ENCODE measurements around the gene RNF150.

RNF150 gene

DNA sequence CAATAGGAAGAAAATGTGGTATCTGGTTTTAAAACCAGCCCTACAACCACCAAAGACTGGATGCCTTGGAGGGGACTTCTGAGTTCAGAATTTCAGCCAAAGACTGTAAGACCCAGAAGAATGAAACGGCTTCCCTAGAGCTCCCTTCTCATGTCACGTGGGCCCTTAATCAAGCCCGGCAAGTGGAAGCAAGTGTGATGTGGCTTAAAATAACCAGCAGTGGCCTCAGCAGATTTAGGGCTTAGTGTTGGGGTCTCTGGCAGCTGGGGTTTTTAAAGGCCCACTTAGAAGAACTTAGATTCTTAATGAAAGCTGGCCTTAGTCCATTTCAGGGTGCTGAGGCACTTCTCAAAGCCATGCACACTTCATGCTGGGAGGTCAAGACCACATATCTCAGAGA lies 265.9 kb downstream of the RNF150 start:
- H3K27ac Mint-ChIP-seq (ENCODE audit: low read depth) = no peak overlapping the region
- H3K36me3 Mint-ChIP-seq (ENCODE audit: insufficient read depth) = no peaks in the 10 kb centered on the region
- ATAC-seq (replicated peaks; ENCODE audit: extremely low read depth, poor library complexity, severe bottlenecking) (no peak), DNase-seq (ENCODE audit: low spot score in 2 of 2) (no peak)
- no peak overlapping the region for H3K4me3 Mint-ChIP-seq
- peaks cover 39% of the 10 kb centered on the region for H3K27me3 Mint-ChIP-seq
- no peaks in the 10 kb centered on the region for H3K9me3 Mint-ChIP-seq
- peaks cover 12% of the 10 kb centered on the region for H3K4me1 Mint-ChIP-seq

DNA sequence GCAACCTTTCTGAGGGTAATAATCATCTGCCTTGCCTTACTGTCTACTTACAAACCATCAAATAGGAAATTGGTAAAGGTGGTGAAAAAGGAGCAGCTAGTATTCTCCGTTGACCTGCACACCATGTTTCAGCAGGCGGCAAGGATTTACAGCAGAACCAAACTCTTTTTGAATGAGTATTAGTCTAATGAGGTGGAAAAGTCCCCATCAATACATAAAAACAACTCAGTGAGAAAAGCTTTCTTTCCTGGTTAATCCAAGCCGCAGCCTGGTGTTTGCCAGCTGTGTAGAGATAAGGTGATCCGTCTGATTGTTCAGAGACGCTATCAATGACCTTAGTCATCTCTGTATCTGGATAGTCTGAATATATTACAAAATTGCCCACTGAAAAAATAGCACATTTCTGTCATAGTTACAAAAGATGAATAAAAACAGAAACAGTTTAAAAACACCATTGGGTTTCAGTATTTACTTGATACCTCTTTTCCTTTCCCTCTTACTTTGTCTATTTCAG lies 266.7 kb downstream of the RNF150 start:
- Mint-ChIP-seq H3K4me1 (peaks cover 14% of the 10 kb centered on the region), H3K9me3 (no peaks in the 10 kb centered on the region), H3K27ac (ENCODE audit: low read depth) (no peak overlapping the region), H3K36me3 (ENCODE audit: insufficient read depth) (no peaks in the 10 kb centered on the region), H3K27me3 (peaks cover 47% of the 10 kb centered on the region), H3K4me3 (no peak overlapping the region)
- ATAC-seq (replicated peaks; ENCODE audit: extremely low read depth, poor library complexity, severe bottlenecking) (no peak), DNase-seq (ENCODE audit: low spot score in 2 of 2) (no peak)

DNA sequence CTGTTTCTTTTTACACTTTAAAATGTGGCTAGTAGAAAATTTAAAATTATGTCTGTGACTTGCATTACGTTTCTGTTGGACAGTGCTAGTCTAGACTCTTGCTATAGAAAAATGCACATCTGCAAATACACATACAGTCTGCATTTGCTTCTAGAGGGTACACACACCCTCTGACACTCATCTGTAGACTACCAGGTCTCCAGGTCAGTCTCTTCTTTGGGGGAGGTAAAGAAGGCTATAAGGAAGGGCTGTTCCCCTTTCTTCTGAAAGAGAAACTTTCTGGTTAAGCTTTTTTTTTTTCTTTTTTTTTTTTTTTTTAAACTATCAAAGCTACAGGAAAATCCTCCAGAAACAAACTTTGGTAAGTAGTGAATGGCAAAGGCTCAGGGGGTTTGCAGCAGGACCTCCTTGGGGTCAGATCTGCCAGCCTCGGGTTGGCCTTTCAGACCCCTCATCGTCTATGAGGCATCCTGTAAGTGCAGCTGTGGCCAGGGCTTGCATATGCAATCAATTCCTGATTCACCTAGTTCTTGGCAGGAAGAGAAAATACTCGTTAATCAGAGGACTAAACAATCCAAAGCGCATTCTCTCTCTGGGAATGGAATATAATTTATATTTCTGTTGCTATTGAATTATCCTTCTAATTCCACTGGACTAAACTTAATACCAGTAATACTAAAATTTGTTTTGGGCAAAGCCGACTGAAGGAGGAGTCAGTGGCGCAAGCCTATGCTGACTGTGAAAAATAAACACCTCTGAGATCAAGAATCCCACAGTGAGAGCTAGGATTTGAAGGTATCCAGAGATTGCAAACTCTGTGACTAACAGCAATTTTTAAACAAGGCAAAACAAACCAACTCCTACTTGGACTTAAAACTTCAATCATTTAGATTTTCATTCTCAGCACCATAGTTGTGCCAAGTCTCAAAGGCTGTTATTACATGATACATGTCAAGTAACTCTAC lies 267.7 kb downstream of the RNF150 start:
- H3K9me3 Mint-ChIP-seq = no peaks in the 10 kb centered on the region
- H3K4me1 Mint-ChIP-seq = peaks cover 14% of the 10 kb centered on the region
- peaks cover 40% of the 10 kb centered on the region for H3K27me3 Mint-ChIP-seq
- ATAC-seq (replicated peaks; ENCODE audit: extremely low read depth, poor library complexity, severe bottlenecking) = no peak
- DNase-seq (ENCODE audit: low spot score in 2 of 2) = no peak
- no peak overlapping the region for H3K27ac Mint-ChIP-seq (ENCODE audit: low read depth)
- no peaks in the 10 kb centered on the region for H3K36me3 Mint-ChIP-seq (ENCODE audit: insufficient read depth)
- no peak overlapping the region for H3K4me3 Mint-ChIP-seq

DNA sequence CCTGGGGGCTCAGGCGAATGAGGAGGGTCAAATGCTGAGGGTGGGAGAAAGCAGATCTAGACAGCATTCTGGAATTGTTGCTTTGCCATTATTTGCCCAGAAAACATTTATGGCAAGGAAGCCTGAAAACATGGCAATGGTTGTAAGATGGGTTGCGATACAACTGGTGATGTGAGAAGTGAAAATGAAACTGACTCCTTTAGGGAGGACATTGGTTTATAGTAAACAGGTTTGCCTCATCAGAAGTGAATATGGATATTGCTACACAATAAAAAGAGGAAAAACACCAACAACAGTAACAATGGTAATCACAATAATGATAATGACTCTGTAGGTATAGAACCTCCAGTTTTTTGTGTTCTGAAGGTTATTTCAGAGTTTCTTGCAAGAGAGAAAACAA lies 270.1 kb downstream of the RNF150 start:
- peak overlapping the region; percentile 46 for H3K4me3 Mint-ChIP-seq
- H3K27ac Mint-ChIP-seq (ENCODE audit: low read depth) = no peak overlapping the region

DNA sequence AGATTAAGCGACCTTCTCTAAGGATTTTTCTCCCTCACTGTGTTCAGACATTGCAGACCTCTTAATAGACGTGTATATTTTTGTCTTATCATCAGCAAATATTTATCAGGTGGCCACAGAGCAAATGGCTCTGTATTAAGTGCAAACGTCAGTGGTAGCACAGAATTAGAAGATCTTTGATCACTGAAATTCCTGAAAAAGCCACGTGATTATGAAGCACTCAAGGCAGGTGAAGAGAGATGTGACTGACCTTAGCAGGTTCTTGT lies 271.2 kb downstream of the RNF150 start:
- DNase-seq (ENCODE audit: low spot score in 2 of 2) (no peak), ATAC-seq (replicated peaks; ENCODE audit: extremely low read depth, poor library complexity, severe bottlenecking) (no peak)
- no peaks in the 10 kb centered on the region for H3K9me3 Mint-ChIP-seq
- peaks cover 39% of the 10 kb centered on the region for H3K27me3 Mint-ChIP-seq
- peaks cover 14% of the 10 kb centered on the region for H3K4me1 Mint-ChIP-seq
- H3K4me3 Mint-ChIP-seq = no peak overlapping the region
- no peaks in the 10 kb centered on the region for H3K36me3 Mint-ChIP-seq (ENCODE audit: insufficient read depth)
- H3K27ac Mint-ChIP-seq (ENCODE audit: low read depth) = no peak overlapping the region

More for the DNA sequence above, 270.1 kb downstream of the RNF150 start:
- H3K9me3 Mint-ChIP-seq = no peaks in the 10 kb centered on the region
- H3K4me1 Mint-ChIP-seq = peaks cover 14% of the 10 kb centered on the region
- H3K27me3 Mint-ChIP-seq = peaks cover 37% of the 10 kb centered on the region
- no peaks in the 10 kb centered on the region for H3K36me3 Mint-ChIP-seq (ENCODE audit: insufficient read depth)
- DNase-seq (ENCODE audit: low spot score in 2 of 2) (no peak), ATAC-seq (replicated peaks; ENCODE audit: extremely low read depth, poor library complexity, severe bottlenecking) (no peak)

DNA sequence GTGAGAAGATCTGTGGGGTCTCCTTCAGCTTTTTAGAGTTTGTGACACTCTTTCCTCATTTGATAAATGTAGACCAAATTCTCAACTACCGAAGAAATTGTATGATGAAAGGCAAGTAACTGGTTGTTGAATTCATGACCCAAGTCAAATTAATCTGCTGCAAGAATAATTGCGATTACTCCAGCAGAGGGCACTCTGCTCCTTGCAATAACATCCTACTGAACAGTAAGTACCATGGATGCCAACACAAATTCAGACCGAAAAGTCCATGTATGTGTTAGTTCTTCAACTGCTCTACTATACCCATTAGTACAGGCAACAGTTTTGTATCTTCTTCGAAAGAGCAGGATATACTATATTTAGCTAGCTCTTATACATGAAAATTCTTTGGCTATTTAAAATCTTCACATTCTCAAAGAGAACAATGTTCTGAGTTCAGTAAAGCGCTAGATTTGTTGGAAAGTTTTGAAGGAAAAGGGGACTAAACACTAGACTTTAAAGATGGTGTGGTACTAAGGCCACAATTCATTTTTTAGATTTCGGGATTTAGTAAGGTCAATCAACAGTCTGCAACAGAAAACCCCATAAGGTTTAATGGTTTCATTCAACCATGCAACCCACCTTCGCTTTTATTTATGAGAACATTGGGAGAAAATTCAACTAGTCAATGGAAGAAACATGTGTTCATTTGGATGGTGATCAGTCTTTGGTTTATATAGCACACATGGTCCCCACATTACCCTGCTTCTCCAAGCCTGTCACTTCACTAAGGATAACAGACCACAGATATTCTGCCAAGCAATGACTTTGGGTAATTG lies 271.7 kb downstream of the RNF150 start:
- H3K4me3 Mint-ChIP-seq = no peak overlapping the region
- no peak overlapping the region for H3K27ac Mint-ChIP-seq (ENCODE audit: low read depth)
- H3K27me3 Mint-ChIP-seq = peaks cover 45% of the 10 kb centered on the region
- ATAC-seq (replicated peaks; ENCODE audit: extremely low read depth, poor library complexity, severe bottlenecking) = no peak
- DNase-seq (ENCODE audit: low spot score in 2 of 2) = no peak
- no peaks in the 10 kb centered on the region for H3K36me3 Mint-ChIP-seq (ENCODE audit: insufficient read depth)
- peaks cover 14% of the 10 kb centered on the region for H3K4me1 Mint-ChIP-seq
- H3K9me3 Mint-ChIP-seq = no peaks in the 10 kb centered on the region

DNA sequence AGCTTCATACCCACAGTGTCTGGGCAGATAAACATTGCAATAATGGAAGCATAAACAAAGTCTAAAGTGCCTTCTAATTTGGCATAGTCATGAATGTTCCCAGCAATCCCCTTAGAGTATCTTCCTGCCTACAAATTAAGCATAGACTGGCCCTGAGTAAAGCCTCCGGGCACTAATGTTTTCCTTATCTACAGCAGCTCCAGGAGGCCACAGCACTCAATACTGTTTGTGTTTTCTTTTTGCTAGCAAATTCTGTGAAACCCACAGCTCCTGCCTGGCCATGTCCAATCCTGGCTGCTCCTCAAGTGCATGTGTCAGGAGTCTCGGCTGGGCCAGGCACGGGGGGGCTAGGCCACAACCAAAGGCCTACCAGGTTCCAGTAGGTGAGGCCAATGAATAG lies 274.4 kb downstream of the RNF150 start:
- peaks cover 46% of the 10 kb centered on the region for H3K27me3 Mint-ChIP-seq
- DNase-seq (ENCODE audit: low spot score in 2 of 2) (no peak), ATAC-seq (replicated peaks; ENCODE audit: extremely low read depth, poor library complexity, severe bottlenecking) (no peak)
- no peak overlapping the region for H3K4me3 Mint-ChIP-seq
- no peaks in the 10 kb centered on the region for H3K36me3 Mint-ChIP-seq (ENCODE audit: insufficient read depth)
- peaks cover 14% of the 10 kb centered on the region for H3K4me1 Mint-ChIP-seq
- H3K27ac Mint-ChIP-seq (ENCODE audit: low read depth) = no peak overlapping the region
- H3K9me3 Mint-ChIP-seq = no peaks in the 10 kb centered on the region

DNA sequence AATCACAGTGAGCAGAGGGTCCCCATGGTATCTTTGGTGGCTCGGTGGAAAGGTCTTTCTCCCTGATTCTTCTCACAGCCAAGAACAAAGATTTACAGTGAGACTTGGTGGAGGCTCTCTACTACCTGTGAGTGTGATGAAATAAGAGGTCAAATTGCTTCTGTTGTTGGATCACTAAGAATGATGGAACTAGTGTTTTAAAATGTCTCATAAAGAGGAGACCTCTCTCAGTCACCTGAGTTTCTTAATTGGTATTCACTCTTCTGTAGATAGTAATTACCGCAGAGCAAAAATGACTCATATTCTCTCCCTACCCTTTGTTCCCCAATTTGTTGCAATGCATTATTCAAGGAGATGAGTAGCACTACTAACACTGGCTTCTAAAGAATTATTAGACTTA lies 276.2 kb downstream of the RNF150 start:
- Mint-ChIP-seq H3K27me3 (peaks cover 28% of the 10 kb centered on the region), H3K27ac (ENCODE audit: low read depth) (no peak overlapping the region), H3K4me1 (peaks cover under 1% of the 10 kb centered on the region), H3K4me3 (no peak overlapping the region), H3K36me3 (ENCODE audit: insufficient read depth) (no peaks in the 10 kb centered on the region), H3K9me3 (no peaks in the 10 kb centered on the region)
- ATAC-seq (replicated peaks; ENCODE audit: extremely low read depth, poor library complexity, severe bottlenecking) (no peak), DNase-seq (ENCODE audit: low spot score in 2 of 2) (no peak)

DNA sequence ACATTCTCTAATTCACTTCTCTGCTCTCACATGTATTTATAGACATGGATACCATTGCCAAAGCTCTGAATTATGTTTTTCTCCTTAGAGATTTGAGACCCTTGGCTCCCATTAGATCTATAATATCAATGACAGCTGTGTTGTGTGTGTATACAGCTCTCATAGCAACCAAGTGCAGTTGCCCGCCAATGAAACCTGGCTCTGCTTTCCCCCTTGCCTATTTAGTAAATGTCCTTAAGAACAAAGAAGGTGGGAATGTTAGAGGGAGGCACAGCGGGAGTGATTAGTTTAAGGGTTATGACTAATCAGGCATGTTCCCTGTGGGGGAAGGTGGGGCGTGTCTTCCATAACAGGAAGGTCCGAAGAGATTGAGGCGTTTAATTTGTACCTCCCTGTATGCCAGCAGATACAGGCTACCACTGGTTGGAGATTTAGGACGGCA lies 276.6 kb downstream of the RNF150 start:
- Mint-ChIP-seq H3K4me3 (no peak overlapping the region), H3K36me3 (ENCODE audit: insufficient read depth) (no peaks in the 10 kb centered on the region), H3K27me3 (peaks cover 23% of the 10 kb centered on the region), H3K9me3 (no peaks in the 10 kb centered on the region), H3K27ac (ENCODE audit: low read depth) (no peak overlapping the region), H3K4me1 (no peaks in the 10 kb centered on the region)
- ATAC-seq (replicated peaks; ENCODE audit: extremely low read depth, poor library complexity, severe bottlenecking) (no peak), DNase-seq (ENCODE audit: low spot score in 2 of 2) (no peak)

DNA sequence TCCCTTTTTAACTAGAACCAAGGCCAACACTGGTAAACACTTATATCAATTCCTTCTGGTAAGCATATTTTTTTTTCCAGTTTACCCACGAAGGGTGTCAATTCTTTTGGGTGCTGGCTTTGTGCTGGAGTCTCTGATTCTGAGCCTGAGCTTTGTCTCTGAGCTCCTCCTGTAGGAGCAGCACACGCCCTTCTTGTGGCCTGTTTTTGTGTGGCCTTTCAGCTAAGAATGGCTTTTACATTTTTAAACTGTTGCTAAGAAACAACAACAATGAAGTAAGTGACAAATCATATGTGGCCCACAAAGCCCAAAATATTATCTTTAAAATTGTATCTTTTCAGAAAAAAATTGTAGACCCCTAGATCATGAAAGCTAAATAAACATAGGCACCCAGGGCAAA lies 279.1 kb downstream of the RNF150 start:
- H3K27me3 Mint-ChIP-seq = peaks cover 22% of the 10 kb centered on the region
- H3K4me1 Mint-ChIP-seq = no peaks in the 10 kb centered on the region
- H3K9me3 Mint-ChIP-seq = no peaks in the 10 kb centered on the region
- no peak overlapping the region for H3K4me3 Mint-ChIP-seq
- no peak for ATAC-seq (replicated peaks; ENCODE audit: extremely low read depth, poor library complexity, severe bottlenecking)
- no peak overlapping the region for H3K27ac Mint-ChIP-seq (ENCODE audit: low read depth)
- no peaks in the 10 kb centered on the region for H3K36me3 Mint-ChIP-seq (ENCODE audit: insufficient read depth)
- no peak for DNase-seq (ENCODE audit: low spot score in 2 of 2)

DNA sequence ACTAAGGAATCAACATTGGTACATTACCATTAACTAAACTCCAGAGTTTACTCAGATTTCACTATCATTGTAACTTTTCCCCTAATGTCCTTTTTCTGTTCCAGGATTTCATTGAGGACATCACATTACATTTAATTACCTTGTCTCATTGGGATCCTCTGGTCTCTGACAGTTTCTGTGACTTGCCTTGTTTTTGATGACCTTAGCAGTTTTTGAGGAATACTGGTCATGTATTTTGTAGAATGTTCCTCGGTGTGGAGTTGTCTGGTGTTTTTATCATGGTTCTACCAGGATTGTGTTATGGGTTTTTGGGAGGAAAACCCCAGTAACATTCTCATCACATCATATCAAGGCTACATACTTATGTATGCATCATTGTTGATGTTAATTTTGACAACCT lies 281.5 kb downstream of the RNF150 start:
- H3K27me3 Mint-ChIP-seq = peaks cover 17% of the 10 kb centered on the region
- H3K9me3 Mint-ChIP-seq = no peaks in the 10 kb centered on the region
- H3K36me3 Mint-ChIP-seq (ENCODE audit: insufficient read depth) = no peaks in the 10 kb centered on the region
- DNase-seq (ENCODE audit: low spot score in 2 of 2) (no peak), ATAC-seq (replicated peaks; ENCODE audit: extremely low read depth, poor library complexity, severe bottlenecking) (no peak)
- no peak overlapping the region for H3K27ac Mint-ChIP-seq (ENCODE audit: low read depth)
- no peaks in the 10 kb centered on the region for H3K4me1 Mint-ChIP-seq
- no peak overlapping the region for H3K4me3 Mint-ChIP-seq

DNA sequence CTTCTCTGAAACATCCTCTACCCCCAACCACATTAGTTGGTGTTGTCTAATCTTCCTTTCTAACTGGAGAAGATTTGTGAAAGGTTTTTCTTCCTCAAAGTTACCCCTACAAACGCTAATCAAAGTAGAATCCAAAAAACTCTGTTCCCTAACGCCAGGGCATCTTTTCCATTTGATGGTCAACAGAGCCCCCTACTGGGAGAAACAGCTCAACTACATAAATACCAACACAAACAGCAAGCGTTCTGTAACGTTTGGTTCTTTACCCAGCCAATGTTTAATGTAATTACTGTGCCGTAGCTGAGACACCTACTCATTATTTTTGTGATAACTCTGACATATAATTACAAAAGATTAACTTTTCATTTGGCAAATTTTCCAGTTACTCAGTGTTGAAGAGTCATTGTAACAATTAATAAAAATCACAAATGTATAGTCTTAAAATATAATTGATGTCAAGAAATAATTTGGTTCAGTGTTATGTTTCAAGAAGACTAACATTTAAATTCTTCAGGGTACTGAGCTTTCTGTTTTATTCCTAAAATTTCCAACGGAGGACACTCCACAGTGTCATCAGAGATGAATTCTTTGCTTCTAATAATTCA lies 282.1 kb downstream of the RNF150 start:
- Mint-ChIP-seq H3K36me3 (ENCODE audit: insufficient read depth) (no peaks in the 10 kb centered on the region), H3K4me1 (no peaks in the 10 kb centered on the region), H3K27me3 (peaks cover 12% of the 10 kb centered on the region), H3K4me3 (no peak overlapping the region), H3K9me3 (no peaks in the 10 kb centered on the region), H3K27ac (ENCODE audit: low read depth) (no peak overlapping the region)
- ATAC-seq (replicated peaks; ENCODE audit: extremely low read depth, poor library complexity, severe bottlenecking) = no peak
- DNase-seq (ENCODE audit: low spot score in 2 of 2) = no peak
